ENCODE data around the gene ATOH8.

DNA sequence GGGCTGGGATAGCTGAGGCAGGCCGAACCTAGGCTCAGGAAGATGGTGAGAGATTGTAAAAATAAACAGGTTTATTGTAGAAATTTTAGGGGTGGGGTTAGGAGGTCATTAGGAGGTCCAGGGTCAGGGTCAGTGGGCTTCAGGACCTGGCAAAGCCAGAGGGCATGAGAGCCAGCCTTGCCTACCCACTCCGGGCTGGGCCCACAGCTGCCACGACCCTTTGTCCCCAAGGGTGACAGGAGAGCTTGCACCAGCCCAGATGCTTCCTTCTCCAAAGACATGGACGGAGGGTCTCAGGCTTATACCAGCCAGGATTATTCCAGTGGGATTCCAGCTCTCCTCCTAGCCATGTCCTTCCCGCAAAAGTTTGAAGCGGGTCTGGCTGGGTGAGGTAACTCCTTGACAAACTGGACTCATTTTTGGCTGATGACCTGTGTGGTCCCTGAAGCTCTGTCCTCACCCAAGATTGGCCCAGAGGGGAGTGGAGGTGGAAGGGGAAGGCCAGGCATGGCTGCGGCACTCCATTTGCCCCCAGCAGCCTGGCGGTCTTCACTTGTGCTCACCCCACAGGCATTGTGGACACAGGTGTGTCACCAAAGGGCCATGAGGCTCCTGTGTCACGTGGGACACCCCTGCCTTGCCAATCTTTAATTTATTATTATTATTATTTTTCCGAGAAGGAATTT is 23.8 kb upstream of the ATOH8 start:
- TF ChIP-seq FOXK2 (IDR thresholded peaks at IDR 0.05): no peak
- TF ChIP-seq YY1 (IDR thresholded peaks at IDR 0.05; ENCODE audit: low read depth, low read length): no peak
- TF ChIP-seq, protein P1, sequence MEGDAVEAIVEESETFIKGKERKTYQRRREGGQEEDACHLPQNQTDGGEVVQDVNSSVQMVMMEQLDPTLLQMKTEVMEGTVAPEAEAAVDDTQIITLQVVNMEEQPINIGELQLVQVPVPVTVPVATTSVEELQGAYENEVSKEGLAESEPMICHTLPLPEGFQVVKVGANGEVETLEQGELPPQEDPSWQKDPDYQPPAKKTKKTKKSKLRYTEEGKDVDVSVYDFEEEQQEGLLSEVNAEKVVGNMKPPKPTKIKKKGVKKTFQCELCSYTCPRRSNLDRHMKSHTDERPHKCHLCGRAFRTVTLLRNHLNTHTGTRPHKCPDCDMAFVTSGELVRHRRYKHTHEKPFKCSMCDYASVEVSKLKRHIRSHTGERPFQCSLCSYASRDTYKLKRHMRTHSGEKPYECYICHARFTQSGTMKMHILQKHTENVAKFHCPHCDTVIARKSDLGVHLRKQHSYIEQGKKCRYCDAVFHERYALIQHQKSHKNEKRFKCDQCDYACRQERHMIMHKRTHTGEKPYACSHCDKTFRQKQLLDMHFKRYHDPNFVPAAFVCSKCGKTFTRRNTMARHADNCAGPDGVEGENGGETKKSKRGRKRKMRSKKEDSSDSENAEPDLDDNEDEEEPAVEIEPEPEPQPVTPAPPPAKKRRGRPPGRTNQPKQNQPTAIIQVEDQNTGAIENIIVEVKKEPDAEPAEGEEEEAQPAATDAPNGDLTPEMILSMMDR (IDR thresholded peaks at IDR 0.05 in 2 of 3, conservative IDR thresholded peaks at IDR 0.05 in 1 of 3; ENCODE audit: control insufficient read depth in 2 of 3, extremely low read depth in 1 of 3, insufficient read depth in 1 of 3, low read depth in 3 of 3, low read length in 3 of 3): no peak
- TF ChIP-seq SMARCA5 (IDR thresholded peaks at IDR 0.05): no peak
